Fibroblast of lung (primary cell): ENCODE measurements around the gene MMP23B. TPM values are rescaled to one million over a fixed set of nuclear protein-coding genes. Genes with fewer than 3 reads are reported as not detected.

Experiments used
- DNase-seq, 2 donors: peaks; one replicate each; pipeline versions ENCODE4 v3.0.0 to v3.0.0-alpha.2; 2010; ENCODE audit warnings: low read depth in 2 of 2
- H2AFZ ChIP-seq: 2 replicates; pipeline ENCODE4 v1.5.1; 2012; ENCODE audit warnings: low read length, control low read depth, inconsistent platforms
- H3K27ac ChIP-seq: 2 replicates; pipeline ENCODE4 v1.5.1; 2011; ENCODE audit warnings: low read length, control low read depth; ENCODE audit not compliant: insufficient read depth
- H3K27me3 ChIP-seq: 2 replicates; pipeline ENCODE4 v1.5.1; 2011; ENCODE audit warnings: mild to moderate bottlenecking, low read length; ENCODE audit not compliant: control insufficient read depth, insufficient read depth
- H3K36me3 ChIP-seq: 2 replicates; pipeline ENCODE4 v1.5.1; 2011; ENCODE audit warnings: low read length; ENCODE audit not compliant: control insufficient read depth, insufficient read depth
- H3K4me1 ChIP-seq: 2 replicates; pipeline ENCODE4 v1.5.1; 2011; ENCODE audit warnings: low read length; ENCODE audit not compliant: control insufficient read depth, insufficient read depth; ENCODE audit errors: extremely low read depth
- H3K4me2 ChIP-seq: 2 replicates; pipeline ENCODE4 v1.5.1; 2011; ENCODE audit warnings: low read length, control low read depth; ENCODE audit not compliant: insufficient read depth; ENCODE audit errors: extremely low read depth
- H3K4me3 ChIP-seq, 4 experiments: fragments of 200-600 bp in 1 of 4; sonication (generic) in 1 of 4; replicated peaks in 1 of 4; 2 replicates each; pipeline ENCODE4 v1.5.1; 2011 to 2016; ENCODE audit warnings: low read length in 4 of 4, low read depth in 3 of 4, mild to moderate bottlenecking in 3 of 4, control low read depth in 2 of 4, inconsistent platforms in 1 of 4, mixed read lengths in 1 of 4; ENCODE audit not compliant: insufficient read depth in 1 of 4; ENCODE audit errors: control extremely low read depth in 1 of 4
- H3K79me2 ChIP-seq: 2 replicates; pipeline ENCODE4 v1.5.1; 2012; ENCODE audit warnings: mild to moderate bottlenecking, low read length, inconsistent platforms; ENCODE audit not compliant: control insufficient read depth, insufficient read depth
- H3K9ac ChIP-seq: 2 replicates; pipeline ENCODE4 v1.5.1; 2011; ENCODE audit warnings: mild to moderate bottlenecking, low read length, control low read depth; ENCODE audit not compliant: insufficient read depth
- H3K9me3 ChIP-seq: 2 replicates; pipeline ENCODE4 v1.5.1; 2012; ENCODE audit warnings: low read depth, low read length; ENCODE audit not compliant: control insufficient read depth, insufficient read depth
- H4K20me1 ChIP-seq: 2 replicates; pipeline ENCODE4 v1.5.1; 2011; ENCODE audit warnings: low read length; ENCODE audit not compliant: control insufficient read depth, insufficient read depth; ENCODE audit errors: extremely low read depth
- CTCF ChIP-seq, 2 donors: IDR thresholded peaks in 1 of 2; conservative IDR thresholded peaks in 1 of 2; 1 replicate in 1 of 2; 2 replicates in 1 of 2; pipeline ENCODE4 v1.5.1; 2011 to 2012; ENCODE audit warnings: low read length in 2 of 2, control low read depth in 1 of 2, inconsistent platforms in 1 of 2, low read depth in 1 of 2, mild to moderate bottlenecking in 1 of 2
- EZH2 ChIP-seq: IDR thresholded peaks from 2 replicates; pipeline ENCODE4 v1.5.1; 2012; ENCODE audit warnings: low read length, control low read depth, mild to moderate bottlenecking; ENCODE audit errors: missing control alignments
- polyA plus RNA-seq, 2 donors: library from polyadenylated mRNA; depleted of rRNA in 1 of 2; stranded (reverse) in 1 of 2; unstranded in 1 of 2; fragments of >200 nt; gene quantifications; 2 replicates each; pipeline ENCODE4 v1.2.1, GENCODE V29; 2011 to 2012; ENCODE audit warnings: missing spikeins in 1 of 2
- total RNA-seq: library from RNA; depleted of rRNA; stranded (reverse); fragments of >200 nt; gene quantifications from 2 replicates; pipeline ENCODE4 v1.2.1, GENCODE V29; 2014

The MMP23B gene
- total and polyA plus RNA-seq, 2 donors (not counting 1 experiment from before 2014, with no cell fraction given) = 0.89 to 4.6 TPM

DNA sequence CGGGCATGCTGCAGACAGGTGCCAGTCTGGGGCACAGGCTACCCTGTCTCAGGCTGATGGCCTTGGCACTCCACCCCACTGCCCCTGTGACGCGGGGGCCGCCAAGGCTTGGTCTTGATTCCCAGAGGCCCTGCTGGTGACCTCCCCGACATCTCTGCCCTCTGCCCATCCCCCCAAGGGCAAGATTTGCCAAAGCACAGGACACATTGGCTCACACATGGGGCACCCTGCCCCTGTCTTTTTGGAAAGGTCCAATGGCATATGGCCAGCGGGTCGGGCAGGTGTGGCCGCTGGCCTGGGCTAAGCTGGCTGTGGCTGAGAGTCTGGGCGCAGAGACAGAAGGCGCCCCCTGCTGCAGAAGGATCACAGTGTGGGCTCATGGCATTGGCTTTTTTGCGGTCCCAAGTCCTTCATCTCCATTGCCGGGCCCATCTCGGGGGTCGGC is 12.0 kb upstream of the MMP23B start:
- no peaks in the 10 kb centered on the region for H4K20me1 ChIP-seq
- H3K4me2 ChIP-seq = no peak overlapping the region
- H3K4me3 ChIP-seq = no peak overlapping the region
- peaks cover 5% of the 10 kb centered on the region for H3K36me3 ChIP-seq
- H3K4me1 ChIP-seq = peaks cover 4% of the 10 kb centered on the region
- H3K27me3 ChIP-seq = no peaks in the 10 kb centered on the region
- TF ChIP-seq CTCF (conservative IDR thresholded peaks at IDR 0.05 in 1 of 2, IDR thresholded peaks at IDR 0.05 in 1 of 2; ENCODE audit: low read depth in 1 of 2, low read length in 2 of 2) (peak in 1 of 2 donors; percentile 31), EZH2 (no peak)
- H3K9me3 ChIP-seq = no peaks in the 10 kb centered on the region
- no peak overlapping the region for H3K27ac ChIP-seq
- no peak overlapping the region for H3K9ac ChIP-seq
- no peak overlapping the region for H2AFZ ChIP-seq
- no peak for DNase-seq
- H3K79me2 ChIP-seq = peaks cover 12% of the 10 kb centered on the region

GRCh38 chr1:1620433-1621139 is 11.4 kb upstream of the MMP23B start:
- H4K20me1 ChIP-seq = no peaks in the 10 kb centered on the region

More at GRCh38 chr1:1620433-1621139, 11.4 kb upstream of the MMP23B start:
- Histone ChIP-seq H3K4me2 (no peak overlapping the region), H3K4me3 (no peak overlapping the region), H2AFZ (no peak overlapping the region), H3K27me3 (no peaks in the 10 kb centered on the region), H3K36me3 (peaks cover 5% of the 10 kb centered on the region), H3K79me2 (peaks cover 10% of the 10 kb centered on the region), H3K9me3 (no peaks in the 10 kb centered on the region), H3K27ac (no peak overlapping the region), H3K4me1 (peaks cover 4% of the 10 kb centered on the region), H3K9ac (no peak overlapping the region)
- DNase-seq = no peak
- TF ChIP-seq EZH2 (no peak), CTCF (conservative IDR thresholded peaks at IDR 0.05 in 1 of 2, IDR thresholded peaks at IDR 0.05 in 1 of 2; ENCODE audit: low read depth in 1 of 2, low read length in 2 of 2) (no peak)
